Ishikawa (cell line): Measurements from ENCODE around the gene SH3YL1.

ENCODE experiments used
- CEBPB ChIP-seq: IDR thresholded peaks from 2 replicates; pipeline ENCODE4 v1.6.1; 2012
- EP300 ChIP-seq: IDR thresholded peaks from 2 replicates; pipeline ENCODE4 v1.6.1; 2012; ENCODE audit warnings: borderline replicate concordance

DNA sequence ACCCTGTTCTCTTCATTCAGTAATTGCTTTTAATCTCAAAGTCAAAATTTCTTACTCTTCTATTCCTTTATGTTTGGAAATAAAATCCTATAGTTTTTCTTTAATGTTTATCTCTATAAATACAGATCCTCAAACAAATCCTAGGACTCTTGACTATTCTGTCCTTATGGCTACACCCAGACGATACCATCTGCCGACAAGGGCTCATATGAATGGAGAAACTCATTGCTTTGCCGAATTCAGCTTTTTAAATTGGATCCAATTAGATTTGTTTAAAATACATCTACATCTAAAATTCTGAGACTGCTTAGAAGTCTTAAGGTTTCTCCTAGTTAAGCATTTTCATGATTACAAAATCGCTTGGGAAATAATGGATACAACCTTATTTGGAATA lies 15.1 kb upstream of the SH3YL1 start:
- TF ChIP-seq EP300, result no peak
- no peak for TF ChIP-seq CEBPB
